UCSD-AML1 (cell line): ENCODE data around the gene LGALS1.
"Not testable (repeated sequence)": the region's sequence is repeated elsewhere in the genome, so short reads cannot be mapped to it uniquely, and the experiment has no call there.

Experiments
- DNase-seq: peaks from one replicate; lab custom pipeline; 2025; ENCODE audit not compliant: unreplicated experiment; lab: John Stamatoyannopoulos, UW

LGALS1 gene

GRCh38 chr22:37686002-37686982 lies 10.9 kb downstream of the LGALS1 start, which contains the start of gene NOL12:
NOL12 (plus strand) TSS chr22:37686343; CDS start chr22:37686393, 50 bp downstream.
- peak; percentile 89 for DNase-seq

DNA sequence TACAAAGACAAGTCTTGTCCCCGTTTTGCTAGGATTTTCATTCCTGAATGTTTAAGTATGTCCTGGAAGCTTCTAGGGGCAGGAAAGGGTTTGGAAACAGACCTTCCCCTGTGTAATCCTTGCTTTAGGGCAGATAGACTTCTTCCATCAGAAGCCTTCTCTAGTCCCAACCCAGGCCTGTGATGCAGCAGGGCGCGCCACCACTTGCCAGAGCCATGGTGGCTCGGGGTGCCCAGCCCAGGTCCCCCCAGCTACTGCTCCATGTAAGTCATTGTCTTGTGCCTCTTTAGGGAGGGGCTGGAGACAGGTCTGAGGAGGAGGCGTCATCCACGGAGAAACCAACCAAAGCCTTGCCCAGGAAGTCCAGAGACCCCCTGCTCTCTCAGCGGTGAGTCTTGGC lies 15.0 kb downstream of the LGALS1 start:
- no peak for DNase-seq

- no peak for DNase-seq
Measured at GRCh38 chr22:37690901-37691504, 15.6 kb downstream of the LGALS1 start.

DNA sequence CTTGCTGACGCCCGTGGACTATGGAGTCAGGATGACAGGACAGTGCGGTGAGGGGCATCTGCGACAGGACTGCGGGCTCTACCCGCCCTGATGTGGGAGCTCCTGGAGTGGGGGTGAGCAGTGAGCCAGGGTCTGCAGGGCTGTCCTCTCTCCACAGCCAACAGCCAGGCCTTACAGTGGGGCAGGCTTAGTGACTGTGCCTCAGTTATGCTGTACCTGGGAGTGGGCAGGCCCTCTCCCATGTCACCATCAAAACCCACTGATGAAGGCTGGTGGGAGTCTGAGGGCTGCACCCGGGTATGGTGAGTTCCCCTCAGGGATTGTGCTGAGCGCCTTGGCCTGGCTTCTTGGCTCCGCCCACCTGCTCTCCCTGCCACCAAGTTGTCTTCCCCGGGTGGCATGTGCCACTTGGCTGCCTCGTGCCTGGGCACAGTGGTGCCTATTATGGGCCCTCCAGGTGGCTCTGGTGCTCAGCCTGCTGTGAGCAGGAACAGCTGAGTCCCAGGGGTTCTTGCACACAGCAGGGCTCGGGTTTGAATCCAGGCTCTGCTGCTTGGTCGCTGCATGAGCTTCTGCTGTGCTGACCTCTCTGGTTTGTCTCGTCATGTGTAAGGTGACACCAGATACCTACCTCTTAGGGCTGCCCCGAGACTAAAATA lies 17.3 kb downstream of the LGALS1 start:
- DNase-seq: no peak

DNA sequence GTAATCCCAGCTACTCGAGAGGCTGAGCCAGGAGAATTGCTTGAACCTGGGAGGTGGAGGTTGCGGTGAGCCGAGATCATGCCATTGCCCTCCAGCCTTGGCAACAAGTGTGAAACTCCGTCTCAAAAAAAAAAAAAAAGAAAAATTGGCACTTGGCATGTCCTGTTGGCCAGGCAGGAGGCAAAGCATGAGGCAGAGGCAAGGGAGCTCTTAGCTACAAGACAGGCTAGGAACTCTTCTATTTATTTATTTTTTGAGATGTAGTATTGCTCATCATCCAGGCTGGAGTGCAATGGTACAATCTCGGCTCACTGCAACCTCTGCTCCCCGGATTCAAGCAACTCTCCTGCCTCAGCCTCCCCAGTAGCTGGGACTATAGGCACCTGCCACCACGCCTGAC lies 18.7 kb downstream of the LGALS1 start:
- not testable (repeated sequence) for DNase-seq

DNA sequence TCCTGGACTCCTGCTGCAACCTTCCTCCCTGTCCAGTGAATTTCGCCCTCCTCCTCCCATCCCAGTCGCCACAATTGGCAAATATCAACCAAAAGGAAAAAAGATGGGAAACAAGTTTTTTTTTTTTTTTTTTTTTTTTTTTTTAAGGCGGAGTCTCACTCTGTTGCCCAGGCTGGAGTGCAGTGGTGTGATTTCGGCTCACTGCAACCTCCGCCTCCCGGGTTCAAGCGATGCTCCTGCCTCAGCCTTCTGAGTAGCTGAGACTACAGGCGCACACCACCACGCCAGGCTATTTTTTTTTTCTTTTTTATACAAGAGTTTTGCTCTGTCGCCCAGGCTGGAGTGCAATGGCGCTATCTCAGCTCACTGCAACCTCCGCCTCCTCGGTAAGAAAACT lies 20.8 kb downstream of the LGALS1 start:
- not testable (repeated sequence) for DNase-seq

DNA sequence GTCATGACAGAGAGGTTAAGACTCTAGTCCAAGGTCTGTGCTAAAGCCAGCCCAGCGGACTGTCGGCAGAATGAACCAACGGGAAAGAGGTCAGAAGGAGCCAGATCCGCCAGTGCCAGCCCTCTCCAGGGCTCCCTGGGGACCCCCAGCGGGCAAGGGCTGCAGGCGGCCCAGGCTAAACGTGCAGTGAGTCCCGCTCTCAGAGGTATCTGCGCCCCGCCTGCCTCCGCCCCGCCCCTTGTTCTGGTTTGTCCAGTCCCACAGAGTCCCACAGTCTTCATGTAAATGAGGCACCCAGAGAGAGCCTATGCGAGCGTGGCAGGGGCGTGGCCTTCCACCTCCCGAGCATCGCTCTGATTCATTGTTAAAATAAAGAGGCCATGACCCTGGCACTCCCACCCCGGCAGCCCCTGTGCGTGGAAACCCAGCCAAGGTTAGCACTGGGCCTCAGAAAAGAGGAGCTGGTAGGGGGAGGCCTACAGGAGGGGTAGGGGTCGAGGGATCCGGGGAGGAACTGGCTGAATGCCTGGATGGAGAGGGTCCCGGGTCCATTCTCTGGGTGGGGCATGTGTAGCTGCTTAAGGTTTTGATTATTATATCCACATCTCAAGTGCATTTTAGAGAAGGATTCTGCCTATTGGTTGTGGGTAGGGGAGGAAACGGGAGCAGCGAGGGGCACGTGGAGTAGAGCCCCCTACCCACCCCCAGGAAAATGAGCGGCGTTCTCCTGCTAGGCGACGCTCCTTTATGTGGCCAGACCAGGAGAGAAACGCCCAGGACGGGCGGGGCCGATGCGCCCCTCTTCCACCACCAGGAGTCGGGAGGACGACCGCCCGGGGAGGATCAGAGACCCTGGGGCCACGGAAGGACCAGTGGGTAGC lies 21.5 kb downstream of the LGALS1 start, which contains the start of gene TRIOBP:
Gene TRIOBP, plus strand, starts transcription at position 392 of the 881 bp plus-strand sequence. CDS start 4,318 bp downstream, outside the sequence.
- DNase-seq: peak; percentile 87

- no peak for DNase-seq
Measured at GRCh38 chr22:37697538-37697835, 22.1 kb downstream of the LGALS1 start.

- DNase-seq: peak; percentile 45
Measured at GRCh38 chr22:37701141-37701786, 25.8 kb downstream of the LGALS1 start.

GRCh38 chr22:37703906-37704305 lies 28.5 kb downstream of the LGALS1 start:
- no peak for DNase-seq

DNA sequence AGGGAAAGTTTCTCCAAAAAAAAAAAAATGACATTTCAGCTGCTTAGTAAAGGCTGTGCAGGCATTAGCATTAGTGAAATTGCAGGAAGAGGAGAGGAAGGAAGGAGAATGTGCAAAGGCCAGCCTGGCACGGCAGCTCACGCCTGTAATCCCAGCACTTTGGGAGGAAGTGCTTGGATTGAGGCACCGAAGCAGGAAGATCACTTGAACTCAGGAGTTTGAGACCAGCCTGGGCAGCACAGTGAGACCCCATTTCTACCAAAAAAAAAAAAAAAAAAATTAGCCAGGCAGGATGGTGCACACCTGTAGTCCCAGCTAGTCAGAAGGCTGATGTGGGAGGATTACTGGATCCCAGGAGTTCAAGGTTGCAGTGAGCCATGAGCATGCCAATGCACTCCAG lies 29.2 kb downstream of the LGALS1 start:
- DNase-seq: no peak

GRCh38 chr22:37705205-37705604 lies 29.8 kb downstream of the LGALS1 start:
- DNase-seq: no peak

GRCh38 chr22:37708580-37709444 lies 33.4 kb downstream of the LGALS1 start:
- peak; percentile 30 for DNase-seq

DNA sequence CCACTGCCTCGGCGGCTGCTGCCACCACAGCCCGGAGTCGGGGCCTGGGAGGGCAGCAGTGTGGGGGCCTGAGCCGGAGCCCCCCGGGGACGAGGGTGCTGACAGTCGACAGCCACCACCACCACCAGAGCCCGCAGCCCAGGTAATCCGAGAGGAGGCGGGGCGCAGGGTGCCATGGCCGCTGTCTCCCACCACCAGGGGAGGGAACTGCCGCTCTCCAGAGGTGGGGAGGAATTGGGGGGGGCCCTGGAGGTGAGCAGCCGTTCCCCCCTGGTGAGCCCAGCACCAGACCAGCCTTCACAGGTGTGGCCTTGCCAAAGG lies 34.0 kb downstream of the LGALS1 start:
- no peak for DNase-seq

- no peak for DNase-seq
Measured at GRCh38 chr22:37710675-37711074, 35.2 kb downstream of the LGALS1 start.

GRCh38 chr22:37711490-37711889 lies 36.1 kb downstream of the LGALS1 start:
- no peak for DNase-seq

GRCh38 chr22:37713761-37714160 lies 38.3 kb downstream of the LGALS1 start:
- no peak for DNase-seq

- no peak for DNase-seq
Measured at GRCh38 chr22:37714634-37715033, 39.2 kb downstream of the LGALS1 start.

- DNase-seq: no peak
Measured at GRCh38 chr22:37715760-37716159, 40.3 kb downstream of the LGALS1 start.
